ENCODE measurements around the gene FAS. TPM values are rescaled to one million over a fixed set of nuclear protein-coding genes. Genes with fewer than 3 reads are reported as not detected.

FAS gene
- total RNA-seq, 2 experiments from 2014 or later, result 23.8 to 28.2 TPM

DNA sequence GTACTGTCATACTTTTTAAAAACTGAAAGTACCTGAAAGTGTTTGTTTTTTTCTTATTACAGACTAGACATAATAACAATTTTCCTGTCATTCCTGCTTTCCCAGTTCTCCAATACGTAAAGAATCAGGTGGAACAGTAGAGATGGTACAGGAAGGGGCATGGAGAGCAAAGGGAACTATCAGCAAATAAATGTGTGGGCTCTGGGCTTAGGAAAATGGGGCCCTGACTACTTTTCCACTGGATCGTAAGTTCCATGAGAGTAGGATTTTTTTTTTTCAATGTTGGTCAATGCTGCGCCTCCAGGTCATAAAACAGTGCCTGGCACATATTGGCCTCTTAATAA lies 15.2 kb upstream of the FAS start:
- H3K27me3 ChIP-seq (ENCODE audit: control insufficient read depth in 1 of 2, insufficient read depth in 2 of 2, low read length in 2 of 2), result no peaks in the 10 kb centered on the region
- H3K9me3 ChIP-seq (ENCODE audit: control insufficient read depth in 1 of 2, insufficient read depth in 1 of 2, low read length in 2 of 2), result no peaks in the 10 kb centered on the region
- no peaks in the 10 kb centered on the region for H3K36me3 ChIP-seq (ENCODE audit: insufficient read depth, low read length)
- peak in 1 of 14 experiments; percentile 10 for DNase-seq
- H3K36me3 Mint-ChIP-seq (ENCODE audit: low read depth), result peaks cover 4% of the 10 kb centered on the region
- POLR2A ChIA-PET, result interaction anchor here (0.7 to 4.3 kb wide), 5 partner anchors 11 to 43 kb away, joined by 3 to 25 read pairs (median 3); partner anchors contain the start of gene FAS
- H3K4me1 ChIP-seq (ENCODE audit: insufficient read depth, low read length), result peaks cover 12% of the 10 kb centered on the region
- ATAC-seq (ENCODE audit: poor library complexity), result no peak
- H3K4me3 ChIP-seq (ENCODE audit: low read length), result peak overlapping the region; percentile 63
- H3K27ac Mint-ChIP-seq, result peak overlapping the region; percentile 87
- peaks cover 17% of the 10 kb centered on the region for H3K4me1 Mint-ChIP-seq (ENCODE audit: low read depth)
- H3K27me3 Mint-ChIP-seq, result no peaks in the 10 kb centered on the region
- no peak for TF ChIP-seq CTCF (IDR thresholded peaks at IDR 0.05)
- peak overlapping the region; percentile 38 to 56 for H3K27ac ChIP-seq (ENCODE audit: low read depth in 1 of 2, low read length in 2 of 2)
- H3K4me3 Mint-ChIP-seq, result peak overlapping the region; percentile 98
- H3K9me3 Mint-ChIP-seq, result no peaks in the 10 kb centered on the region
- intact Hi-C loops (cut with DNase I, micrococcal nuclease), result loop anchor here in 1 of 2 experiments (2.0 kb wide), 1 partner anchor 15 kb away; the partner anchor contains the start of gene FAS
- CTCF ChIA-PET, result interaction anchor here (0.8 to 1.5 kb wide), 4 partner anchors 15 to 95 kb away, joined by 3 to 6 read pairs (median 4); partner anchors contain the start of genes FAS and STAMBPL1

DNA sequence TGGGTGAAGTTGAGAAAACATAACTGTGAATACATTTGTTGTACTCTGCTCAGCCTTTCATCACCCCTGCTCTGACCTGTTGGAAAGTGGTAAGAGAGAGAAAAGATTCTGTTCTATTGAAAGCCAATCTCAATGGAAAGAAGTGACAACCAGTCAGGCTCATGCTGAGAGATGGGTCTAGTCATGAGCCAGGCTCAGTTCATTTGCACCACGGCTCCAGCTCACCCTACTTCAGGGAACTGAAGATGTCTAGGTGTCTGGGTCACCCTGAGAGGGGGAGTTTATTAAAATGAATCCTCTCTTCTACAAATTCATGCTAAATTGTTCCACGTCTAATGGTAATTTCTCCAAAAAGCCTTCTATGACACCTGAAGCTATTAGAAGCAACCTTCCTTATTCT lies 12.1 kb upstream of the FAS start:
- peaks cover 12% of the 10 kb centered on the region for H3K4me1 ChIP-seq (ENCODE audit: insufficient read depth, low read length)
- no peaks in the 10 kb centered on the region for H3K9me3 ChIP-seq (ENCODE audit: control insufficient read depth in 1 of 2, insufficient read depth in 1 of 2, low read length in 2 of 2)
- Mint-ChIP-seq H3K36me3 (ENCODE audit: low read depth) (peaks cover 4% of the 10 kb centered on the region), H3K27ac (no peak overlapping the region), H3K27me3 (no peaks in the 10 kb centered on the region), H3K9me3 (no peaks in the 10 kb centered on the region), H3K4me1 (ENCODE audit: low read depth) (peaks cover 30% of the 10 kb centered on the region), H3K4me3 (no peak overlapping the region)
- no peaks in the 10 kb centered on the region for H3K27me3 ChIP-seq (ENCODE audit: control insufficient read depth in 1 of 2, insufficient read depth in 2 of 2, low read length in 2 of 2)
- DNase-seq (no peak), ATAC-seq (ENCODE audit: poor library complexity) (no peak)
- TF ChIP-seq CTCF (IDR thresholded peaks at IDR 0.05), result no peak
- no peak overlapping the region for H3K4me3 ChIP-seq (ENCODE audit: low read length)
- no peaks in the 10 kb centered on the region for H3K36me3 ChIP-seq (ENCODE audit: insufficient read depth, low read length)
- H3K27ac ChIP-seq (ENCODE audit: low read depth in 1 of 2, low read length in 2 of 2), result no peak overlapping the region
- ChIA-PET CTCF (no interaction called here), POLR2A (interaction anchor here (1.1 kb wide), 1 partner anchor 13 kb away, joined by 7 read pairs; the partner anchor contains the start of gene FAS)
- intact Hi-C loops (cut with DNase I, micrococcal nuclease), result no loop called here

- intact Hi-C loops (cut with DNase I, micrococcal nuclease), result no loop called here
These were observed 11.4 kb upstream of the FAS start for GRCh38 chr10:88979153-88979562.

More at GRCh38 chr10:88979153-88979562, 11.4 kb upstream of the FAS start:
- Mint-ChIP-seq H3K9me3 (no peaks in the 10 kb centered on the region), H3K27me3 (no peaks in the 10 kb centered on the region), H3K4me3 (no peak overlapping the region), H3K4me1 (ENCODE audit: low read depth) (peaks cover 33% of the 10 kb centered on the region), H3K27ac (no peak overlapping the region), H3K36me3 (ENCODE audit: low read depth) (peaks cover 4% of the 10 kb centered on the region)
- ATAC-seq (ENCODE audit: poor library complexity) (no peak), DNase-seq (no peak)
- Histone ChIP-seq H3K4me1 (ENCODE audit: insufficient read depth, low read length) (peaks cover 12% of the 10 kb centered on the region), H3K27me3 (ENCODE audit: control insufficient read depth in 1 of 2, insufficient read depth in 2 of 2, low read length in 2 of 2) (no peaks in the 10 kb centered on the region), H3K4me3 (ENCODE audit: low read length) (no peak overlapping the region), H3K36me3 (ENCODE audit: insufficient read depth, low read length) (no peaks in the 10 kb centered on the region), H3K27ac (ENCODE audit: low read depth in 1 of 2, low read length in 2 of 2) (no peak overlapping the region), H3K9me3 (ENCODE audit: control insufficient read depth in 1 of 2, insufficient read depth in 1 of 2, low read length in 2 of 2) (no peaks in the 10 kb centered on the region)
- POLR2A ChIA-PET, result interaction anchor here (1.1 kb wide), 1 partner anchor 12 kb away, joined by 7 read pairs; the partner anchor contains the start of gene FAS
- CTCF ChIA-PET, result no interaction called here
- no peak for TF ChIP-seq CTCF (IDR thresholded peaks at IDR 0.05)
